ENCODE data around the gene CBFA2T3.
"Not testable (repeated sequence)": the region's sequence is repeated elsewhere in the genome, so short reads cannot be mapped to it uniquely, and the experiment has no call there.

The CBFA2T3 gene

DNA sequence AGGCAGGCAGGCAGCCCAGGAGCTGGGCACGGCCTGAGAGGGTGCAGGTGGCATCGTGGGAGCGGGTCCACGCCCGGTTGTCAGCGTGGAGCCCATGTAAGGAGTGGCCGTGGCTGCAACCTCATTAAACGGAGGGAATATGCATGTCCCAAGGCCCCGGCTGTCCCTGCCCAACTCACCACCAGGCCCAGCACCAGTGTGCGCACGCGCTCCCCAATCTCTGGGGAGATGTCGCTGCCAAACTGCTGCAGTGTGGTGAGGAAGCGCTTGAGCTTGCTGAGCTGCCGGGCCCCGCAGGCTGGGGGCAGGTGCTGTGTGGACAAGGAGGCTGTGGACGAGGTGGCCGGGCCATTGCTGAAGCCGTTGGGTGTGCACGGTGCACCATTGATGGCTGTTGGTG is 84.9 kb downstream of the CBFA2T3 start:
- Histone ChIP-seq H3K27ac (ENCODE audit: low read depth, low read length) (no peak overlapping the region), H3K4me3 (ENCODE audit: low read depth in 1 of 2, low read length in 2 of 2) (no peak overlapping the region), H3K9ac (ENCODE audit: low read length) (no peak overlapping the region), H3K36me3 (ENCODE audit: insufficient read depth, low read length) (no peaks in the 10 kb centered on the region), H3K4me1 (ENCODE audit: insufficient read depth, low read length) (no peaks in the 10 kb centered on the region), H3K9me3 (ENCODE audit: low read length) (no peaks in the 10 kb centered on the region), H3K27me3 (ENCODE audit: control insufficient read depth in 1 of 2, insufficient read depth in 2 of 2, low read length in 2 of 2) (no peaks in the 10 kb centered on the region)

DNA sequence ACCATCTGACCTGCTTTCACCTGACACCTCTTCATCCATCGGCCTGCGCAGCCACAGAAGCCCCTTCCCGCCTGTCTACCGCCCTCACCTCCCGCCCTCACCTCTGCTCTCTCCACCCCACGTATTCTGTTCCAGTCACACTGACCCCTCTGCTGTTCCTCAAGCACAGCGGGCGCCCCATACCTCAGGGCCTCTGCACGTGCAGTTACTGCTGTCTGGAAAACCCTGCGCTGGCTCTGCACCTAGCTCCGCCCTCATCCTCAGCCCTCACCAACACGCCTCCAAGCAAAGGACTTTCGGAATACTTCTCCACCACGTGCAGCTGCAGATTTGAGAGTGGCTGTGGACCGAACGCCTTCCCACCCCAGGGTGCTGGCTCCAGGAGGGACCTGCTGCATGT is 85.9 kb downstream of the CBFA2T3 start:
- H3K4me1 ChIP-seq (ENCODE audit: insufficient read depth, low read length), result no peaks in the 10 kb centered on the region
- H3K27ac ChIP-seq (ENCODE audit: low read depth, low read length), result no peak overlapping the region
- no peak overlapping the region for H3K4me3 ChIP-seq (ENCODE audit: low read depth in 1 of 2, low read length in 2 of 2)
- no peak overlapping the region for H3K9ac ChIP-seq (ENCODE audit: low read length)
- no peaks in the 10 kb centered on the region for H3K9me3 ChIP-seq (ENCODE audit: low read length)
- no peaks in the 10 kb centered on the region for H3K27me3 ChIP-seq (ENCODE audit: control insufficient read depth in 1 of 2, insufficient read depth in 2 of 2, low read length in 2 of 2)
- no peaks in the 10 kb centered on the region for H3K36me3 ChIP-seq (ENCODE audit: insufficient read depth, low read length)

DNA sequence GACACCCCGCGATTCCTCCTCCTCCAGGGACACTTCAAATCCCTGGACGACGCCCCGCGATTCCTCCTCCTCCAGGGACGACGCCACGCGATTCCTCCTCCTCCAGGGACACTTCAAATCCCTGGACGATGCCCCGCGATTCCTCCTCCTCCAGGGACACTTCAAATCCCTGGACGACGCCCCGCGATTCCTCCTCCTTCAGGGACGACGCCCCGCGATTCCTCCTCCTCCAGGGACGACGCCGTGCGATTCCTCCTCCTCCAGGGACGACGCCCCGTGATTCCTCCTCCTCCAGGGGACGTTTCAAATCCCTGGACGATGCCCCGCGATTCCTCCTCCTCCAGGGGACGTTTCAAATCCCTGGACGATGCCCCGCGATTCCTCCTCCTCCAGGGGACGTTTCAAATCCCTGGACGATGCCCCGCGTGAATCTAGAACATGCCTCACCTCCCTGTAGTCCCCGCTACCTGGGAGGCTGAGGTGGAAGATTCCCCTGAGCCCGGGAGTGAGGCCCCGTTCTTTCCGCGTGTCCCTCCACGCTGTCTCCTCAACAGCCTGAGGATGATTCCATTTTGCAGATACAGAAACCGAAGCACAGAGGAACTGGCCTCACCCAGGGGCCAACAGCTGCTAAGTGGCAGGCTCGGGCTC is 87.2 kb downstream of the CBFA2T3 start:
- not testable (repeated sequence) for H3K27ac ChIP-seq (ENCODE audit: low read depth, low read length); H3K27me3 ChIP-seq (ENCODE audit: control insufficient read depth in 1 of 2, insufficient read depth in 2 of 2, low read length in 2 of 2); H3K4me3 ChIP-seq (ENCODE audit: low read depth in 1 of 2, low read length in 2 of 2); H3K9ac ChIP-seq (ENCODE audit: low read length); H3K9me3 ChIP-seq (ENCODE audit: low read length); H3K4me1 ChIP-seq (ENCODE audit: insufficient read depth, low read length); H3K36me3 ChIP-seq (ENCODE audit: insufficient read depth, low read length)

DNA sequence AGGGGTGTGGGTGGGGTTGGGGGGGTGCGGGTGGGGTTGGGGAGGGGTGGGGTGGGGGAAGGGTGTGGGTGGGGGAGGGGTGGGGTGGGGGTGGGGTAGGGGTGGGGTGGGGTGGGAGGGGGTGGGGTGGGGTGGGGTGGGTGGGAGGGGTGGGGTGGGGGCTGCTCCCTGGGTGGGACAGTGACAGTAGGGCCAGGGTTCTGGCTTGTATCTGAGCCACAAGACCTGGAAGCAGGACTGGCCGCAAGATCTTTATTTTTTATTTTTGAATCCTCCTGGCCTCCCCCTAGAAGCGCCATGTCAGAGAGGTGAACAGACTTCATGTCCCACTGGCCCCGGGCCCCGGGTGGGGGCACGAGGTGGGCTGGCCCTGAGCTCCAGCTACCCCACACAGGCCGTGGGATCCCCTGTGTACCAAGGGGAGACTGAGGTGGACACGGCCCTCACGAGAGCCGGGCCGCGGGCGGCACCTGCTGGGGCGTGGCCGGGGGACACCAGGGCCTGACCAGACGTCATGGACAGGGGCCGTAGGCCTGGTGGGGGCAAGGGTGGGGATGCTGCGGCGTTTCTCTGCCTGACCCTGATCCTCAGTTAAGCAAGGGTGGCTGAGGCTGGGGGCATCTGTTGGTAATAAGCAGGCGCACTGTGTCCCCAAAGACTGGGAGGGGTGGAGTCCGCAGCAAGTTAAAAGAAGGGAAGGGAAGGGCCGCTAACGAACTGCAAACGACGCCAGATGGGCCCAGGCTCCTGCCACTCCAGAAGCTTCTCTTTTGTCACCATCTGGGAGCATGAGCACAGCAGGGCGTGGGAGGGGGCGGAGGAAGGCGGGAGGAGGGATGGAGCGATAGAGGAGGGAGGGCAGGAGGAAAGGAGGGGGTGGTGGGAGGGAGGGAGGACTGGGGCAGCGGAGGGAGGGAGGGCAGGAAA is 88.3 kb downstream of the CBFA2T3 start:
- H3K4me3 ChIP-seq (ENCODE audit: low read depth in 1 of 2, low read length in 2 of 2), result no peak overlapping the region
- no peaks in the 10 kb centered on the region for H3K27me3 ChIP-seq (ENCODE audit: control insufficient read depth in 1 of 2, insufficient read depth in 2 of 2, low read length in 2 of 2)
- no peaks in the 10 kb centered on the region for H3K4me1 ChIP-seq (ENCODE audit: insufficient read depth, low read length)
- H3K9ac ChIP-seq (ENCODE audit: low read length), result no peak overlapping the region
- no peaks in the 10 kb centered on the region for H3K9me3 ChIP-seq (ENCODE audit: low read length)
- no peaks in the 10 kb centered on the region for H3K36me3 ChIP-seq (ENCODE audit: insufficient read depth, low read length)
- H3K27ac ChIP-seq (ENCODE audit: low read depth, low read length), result no peak overlapping the region

DNA sequence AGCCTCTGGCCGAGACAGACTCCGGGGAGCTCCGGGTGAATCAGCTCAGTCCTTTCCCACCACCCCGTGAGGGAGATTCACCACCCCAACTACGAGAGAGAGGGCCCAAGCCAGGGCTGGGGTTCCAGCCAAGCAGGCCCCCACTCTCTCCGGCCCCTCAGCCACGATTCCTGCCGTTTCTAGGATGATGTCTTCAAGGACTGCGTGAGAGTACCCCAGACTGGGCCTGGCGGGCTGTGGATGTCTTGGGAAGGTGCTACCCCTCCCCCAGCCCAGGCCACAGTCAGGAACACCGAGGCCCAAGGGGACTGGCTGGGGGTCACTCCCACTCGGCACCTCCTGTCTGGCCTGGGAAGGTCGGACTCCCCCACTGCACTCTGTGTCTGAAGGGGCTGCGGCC is 89.0 kb downstream of the CBFA2T3 start:
- Histone ChIP-seq H3K27me3 (ENCODE audit: control insufficient read depth in 1 of 2, insufficient read depth in 2 of 2, low read length in 2 of 2) (no peaks in the 10 kb centered on the region), H3K4me1 (ENCODE audit: insufficient read depth, low read length) (no peaks in the 10 kb centered on the region), H3K9ac (ENCODE audit: low read length) (no peak overlapping the region), H3K36me3 (ENCODE audit: insufficient read depth, low read length) (no peaks in the 10 kb centered on the region), H3K4me3 (ENCODE audit: low read depth in 1 of 2, low read length in 2 of 2) (no peak overlapping the region), H3K27ac (ENCODE audit: low read depth, low read length) (no peak overlapping the region), H3K9me3 (ENCODE audit: low read length) (no peaks in the 10 kb centered on the region)

DNA sequence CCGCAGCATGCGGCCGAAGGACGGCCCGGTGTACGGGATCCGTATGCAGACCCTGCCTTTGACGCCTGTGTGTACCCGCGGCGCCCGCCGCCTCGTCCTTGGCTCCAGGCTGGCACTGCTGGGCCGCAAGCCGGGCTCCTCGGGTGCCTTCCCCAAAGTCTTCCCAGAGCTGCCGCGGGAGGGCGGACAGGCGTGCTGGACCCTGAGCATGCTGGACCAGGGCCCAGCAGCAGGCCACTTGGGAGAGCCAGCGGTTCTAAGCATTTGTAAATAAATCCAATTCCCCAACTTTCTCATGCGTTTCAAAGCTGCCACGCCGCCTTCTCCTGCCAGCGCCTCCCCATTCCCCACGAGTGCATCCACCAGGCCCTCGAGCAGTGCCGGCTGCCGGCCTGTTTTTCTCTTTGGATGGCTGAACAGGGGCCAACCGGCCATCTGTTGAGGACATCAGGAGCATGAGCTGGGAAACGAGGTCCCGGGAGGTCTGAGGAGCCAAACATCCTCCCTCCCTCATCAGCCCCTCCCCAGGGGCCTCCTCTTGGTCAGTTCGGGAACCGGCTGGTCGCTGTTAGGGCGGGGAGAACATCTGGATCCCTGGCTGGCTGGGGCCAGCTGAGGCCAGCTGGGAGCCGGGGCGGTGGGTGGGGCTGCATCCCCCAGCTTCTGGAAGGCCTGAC is 90.0 kb downstream of the CBFA2T3 start:
- H3K9me3 ChIP-seq (ENCODE audit: low read length), result no peaks in the 10 kb centered on the region
- H3K36me3 ChIP-seq (ENCODE audit: insufficient read depth, low read length), result no peaks in the 10 kb centered on the region
- H3K27me3 ChIP-seq (ENCODE audit: control insufficient read depth in 1 of 2, insufficient read depth in 2 of 2, low read length in 2 of 2), result peaks cover 0 to 3% of the 10 kb centered on the region in 2 donors
- H3K9ac ChIP-seq (ENCODE audit: low read length), result no peak overlapping the region
- H3K4me1 ChIP-seq (ENCODE audit: insufficient read depth, low read length), result no peaks in the 10 kb centered on the region
- no peak overlapping the region for H3K4me3 ChIP-seq (ENCODE audit: low read depth in 1 of 2, low read length in 2 of 2)
- no peak overlapping the region for H3K27ac ChIP-seq (ENCODE audit: low read depth, low read length)

DNA sequence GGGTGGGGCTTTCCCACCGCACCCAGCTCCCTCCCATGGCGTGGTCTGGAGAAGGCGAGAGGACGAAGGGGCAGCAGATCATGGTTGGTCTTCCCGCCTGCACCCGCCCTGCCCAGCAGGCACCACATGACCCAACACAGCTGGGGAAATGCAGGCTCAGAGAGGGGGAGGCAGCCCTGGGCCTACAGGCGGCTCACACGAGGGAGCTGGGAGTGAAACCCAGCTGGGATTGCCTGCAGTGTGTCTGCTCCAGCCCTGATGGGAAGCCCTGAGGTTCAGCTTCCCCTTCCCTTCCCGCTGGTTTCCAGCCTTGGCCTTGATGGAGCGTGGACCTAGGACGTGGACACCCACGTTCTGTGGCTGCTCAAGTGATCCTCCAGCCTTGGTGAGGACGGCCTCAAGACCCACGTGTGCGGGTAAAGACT is 90.6 kb downstream of the CBFA2T3 start:
- Histone ChIP-seq H3K4me3 (ENCODE audit: low read depth in 1 of 2, low read length in 2 of 2) (no peak overlapping the region), H3K27me3 (ENCODE audit: control insufficient read depth in 1 of 2, insufficient read depth in 2 of 2, low read length in 2 of 2) (peaks cover 0 to 9% of the 10 kb centered on the region in 2 donors), H3K36me3 (ENCODE audit: insufficient read depth, low read length) (no peaks in the 10 kb centered on the region), H3K27ac (ENCODE audit: low read depth, low read length) (no peak overlapping the region), H3K4me1 (ENCODE audit: insufficient read depth, low read length) (no peaks in the 10 kb centered on the region), H3K9me3 (ENCODE audit: low read length) (no peaks in the 10 kb centered on the region), H3K9ac (ENCODE audit: low read length) (no peak overlapping the region)

DNA sequence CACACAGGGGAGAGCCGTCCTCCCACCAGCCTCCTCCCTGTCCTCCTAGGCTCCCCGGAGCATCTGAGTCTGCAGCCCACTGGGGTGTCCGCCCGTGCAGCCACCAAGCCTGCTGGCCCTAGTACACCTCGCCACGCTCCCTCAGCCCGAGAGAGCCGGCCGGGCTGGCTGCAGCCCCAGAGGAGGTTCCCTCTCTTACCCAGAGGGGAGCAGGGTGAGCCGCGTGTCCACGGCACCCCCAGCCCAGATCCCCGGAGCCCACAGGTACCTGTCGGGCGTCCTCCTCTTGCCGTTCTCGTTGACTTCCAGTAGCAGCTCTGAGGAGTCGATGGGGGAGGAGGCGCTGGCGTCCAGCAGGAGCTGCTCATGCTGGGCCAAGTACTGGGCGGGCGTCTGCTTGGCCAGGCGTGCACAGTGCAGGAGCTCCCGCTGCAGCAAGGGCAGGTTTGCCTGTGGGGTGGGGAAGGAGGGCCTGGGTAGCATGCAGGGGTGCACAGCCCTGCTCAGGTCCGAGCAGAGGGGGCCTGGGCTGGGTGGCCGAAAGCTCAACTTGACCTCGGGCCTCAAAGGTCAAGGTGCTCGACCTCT is 91.2 kb downstream of the CBFA2T3 start:
- Histone ChIP-seq H3K36me3 (ENCODE audit: insufficient read depth, low read length) (no peaks in the 10 kb centered on the region), H3K27ac (ENCODE audit: low read depth, low read length) (no peak overlapping the region), H3K9ac (ENCODE audit: low read length) (no peak overlapping the region), H3K4me1 (ENCODE audit: insufficient read depth, low read length) (no peaks in the 10 kb centered on the region), H3K27me3 (ENCODE audit: control insufficient read depth in 1 of 2, insufficient read depth in 2 of 2, low read length in 2 of 2) (peaks cover 0 to 15% of the 10 kb centered on the region in 2 donors), H3K4me3 (ENCODE audit: low read depth in 1 of 2, low read length in 2 of 2) (no peak overlapping the region), H3K9me3 (ENCODE audit: low read length) (no peaks in the 10 kb centered on the region)

DNA sequence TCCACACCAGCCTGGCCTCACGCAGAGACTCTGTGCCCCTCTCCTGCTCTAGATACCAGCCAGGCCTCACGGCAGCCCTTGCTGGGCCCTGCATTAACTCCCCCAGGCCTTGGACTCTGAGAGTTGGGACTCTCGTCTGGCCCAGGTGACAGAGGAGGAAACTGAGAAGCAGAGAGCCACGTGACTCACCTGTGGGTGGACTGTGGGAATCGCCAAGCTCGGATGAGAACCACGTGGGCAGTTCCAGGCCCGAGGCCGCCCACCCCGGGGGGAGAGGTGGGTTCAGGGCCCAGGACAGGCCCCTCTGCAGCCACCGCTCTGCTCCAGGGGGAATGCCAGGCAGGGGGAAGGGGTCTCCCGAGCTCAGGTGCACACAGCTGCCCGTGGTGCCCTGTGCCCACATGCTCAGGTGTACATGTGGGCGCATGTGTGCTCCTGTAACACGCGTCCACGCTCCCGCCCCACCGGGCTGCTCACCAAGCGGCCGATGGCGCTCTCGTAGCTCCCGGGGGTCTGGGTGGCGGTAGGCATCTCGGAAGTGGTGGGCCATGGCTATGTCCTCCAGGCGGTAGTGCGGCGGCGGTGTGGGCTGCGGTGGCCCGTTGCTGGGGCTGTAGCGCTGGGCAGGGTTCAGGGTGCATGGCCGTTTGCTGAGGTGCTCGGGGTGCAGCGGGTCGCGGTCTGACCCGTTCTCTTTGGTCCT is 92.3 kb downstream of the CBFA2T3 start:
- H3K27ac ChIP-seq (ENCODE audit: low read depth, low read length), result no peak overlapping the region
- H3K4me1 ChIP-seq (ENCODE audit: insufficient read depth, low read length), result no peaks in the 10 kb centered on the region
- H3K9ac ChIP-seq (ENCODE audit: low read length), result no peak overlapping the region
- peaks cover 0 to 24% of the 10 kb centered on the region in 2 donors for H3K27me3 ChIP-seq (ENCODE audit: control insufficient read depth in 1 of 2, insufficient read depth in 2 of 2, low read length in 2 of 2)
- H3K36me3 ChIP-seq (ENCODE audit: insufficient read depth, low read length), result no peaks in the 10 kb centered on the region
- H3K4me3 ChIP-seq (ENCODE audit: low read depth in 1 of 2, low read length in 2 of 2), result no peak overlapping the region
- H3K9me3 ChIP-seq (ENCODE audit: low read length), result no peaks in the 10 kb centered on the region

DNA sequence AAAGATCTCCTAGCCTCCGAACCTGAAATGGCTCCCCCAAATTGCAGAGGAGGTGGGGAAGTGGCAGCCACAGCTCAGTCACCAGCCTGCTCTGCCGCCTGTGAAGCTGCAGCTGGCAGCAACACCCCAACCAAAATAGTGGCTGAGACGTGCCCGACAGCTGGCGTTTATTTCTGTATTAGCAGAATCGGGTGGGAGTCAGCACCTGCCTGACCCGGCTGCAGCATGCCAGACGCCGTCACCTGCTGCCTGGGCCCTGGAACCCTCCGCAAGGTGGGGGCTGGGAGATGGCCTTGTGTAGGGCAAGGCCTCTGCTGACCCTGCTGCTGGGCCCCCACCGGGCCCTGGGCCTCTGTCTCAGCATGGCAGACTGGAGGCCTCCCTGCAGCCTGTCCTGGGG is 93.1 kb downstream of the CBFA2T3 start:
- Histone ChIP-seq H3K36me3 (ENCODE audit: insufficient read depth, low read length) (no peaks in the 10 kb centered on the region), H3K27me3 (ENCODE audit: control insufficient read depth in 1 of 2, insufficient read depth in 2 of 2, low read length in 2 of 2) (peaks cover 0 to 24% of the 10 kb centered on the region in 2 donors), H3K9me3 (ENCODE audit: low read length) (no peaks in the 10 kb centered on the region), H3K4me1 (ENCODE audit: insufficient read depth, low read length) (no peaks in the 10 kb centered on the region), H3K27ac (ENCODE audit: low read depth, low read length) (no peak overlapping the region), H3K9ac (ENCODE audit: low read length) (no peak overlapping the region), H3K4me3 (ENCODE audit: low read depth in 1 of 2, low read length in 2 of 2) (no peak overlapping the region)
